BE2C (cell line): ENCODE data around the gene AFG1L.
A peak's percentile ranks its signal among the peaks of the same experiment; 100 is the strongest.

ENCODE experiments used
- DNase-seq: peaks from one replicate; pipeline ENCODE4 v3.0.0-alpha.2; 2020
- H3K27me3 ChIP-seq: fragments of 250-450 bp; sonication (Bioruptor Pico); 2 replicates; pipeline ENCODE4 v1.5.1; 2020; ENCODE audit warnings: mild to moderate bottlenecking
- H3K36me3 ChIP-seq: fragments of 250-450 bp; sonication (Bioruptor Pico); 2 replicates; pipeline ENCODE4 v1.5.1; 2020; ENCODE audit warnings: mild to moderate bottlenecking
- H3K4me1 ChIP-seq: fragments of 250-450 bp; sonication (Bioruptor Pico); 2 replicates; pipeline ENCODE4 v1.5.1; 2020
- H3K4me3 ChIP-seq: 2 replicates; pipeline ENCODE4 v1.5.1; 2011; ENCODE audit warnings: low read depth, low read length
- H3K9me3 ChIP-seq: fragments of 250-450 bp; sonication (Bioruptor Pico); 2 replicates; pipeline ENCODE4 v1.5.1; 2020
- CTCF ChIP-seq: IDR thresholded peaks from 2 replicates; pipeline ENCODE4 v1.5.1; 2012; ENCODE audit warnings: mild to moderate bottlenecking, low read depth, low read length

AFG1L gene

GRCh38 chr6:108565893-108566292 is 271.0 kb downstream of the AFG1L start:
- DNase-seq = no peak
- no peaks in the 10 kb centered on the region for H3K27me3 ChIP-seq
- no peak for TF ChIP-seq CTCF
- H3K4me3 ChIP-seq = no peak overlapping the region
- peaks cover 19% of the 10 kb centered on the region for H3K36me3 ChIP-seq
- H3K4me1 ChIP-seq = peaks cover 15% of the 10 kb centered on the region
- H3K9me3 ChIP-seq = no peaks in the 10 kb centered on the region

- Histone ChIP-seq H3K36me3 (peaks cover 24% of the 10 kb centered on the region), H3K4me3 (no peak overlapping the region), H3K4me1 (peaks cover 15% of the 10 kb centered on the region), H3K9me3 (no peaks in the 10 kb centered on the region), H3K27me3 (no peaks in the 10 kb centered on the region)
- no peak for TF ChIP-seq CTCF
- no peak for DNase-seq
Observed at GRCh38 chr6:108566406-108566805, 271.6 kb downstream of the AFG1L start.

GRCh38 chr6:108568101-108568500 is 273.2 kb downstream of the AFG1L start:
- peaks cover 33% of the 10 kb centered on the region for H3K36me3 ChIP-seq
- DNase-seq = no peak
- no peak for TF ChIP-seq CTCF
- no peaks in the 10 kb centered on the region for H3K27me3 ChIP-seq
- H3K4me3 ChIP-seq = no peak overlapping the region
- peaks cover 15% of the 10 kb centered on the region for H3K4me1 ChIP-seq
- H3K9me3 ChIP-seq = no peaks in the 10 kb centered on the region

- Histone ChIP-seq H3K9me3 (no peaks in the 10 kb centered on the region), H3K36me3 (peaks cover 33% of the 10 kb centered on the region), H3K4me3 (no peak overlapping the region), H3K27me3 (no peaks in the 10 kb centered on the region), H3K4me1 (peaks cover 15% of the 10 kb centered on the region)
- no peak for DNase-seq
- no peak for TF ChIP-seq CTCF
Observed at GRCh38 chr6:108568551-108569305, 273.9 kb downstream of the AFG1L start.

- no peak for TF ChIP-seq CTCF
- peaks cover 33% of the 10 kb centered on the region for H3K36me3 ChIP-seq
- H3K9me3 ChIP-seq = no peaks in the 10 kb centered on the region
- DNase-seq = no peak
- no peak overlapping the region for H3K4me3 ChIP-seq
- no peaks in the 10 kb centered on the region for H3K27me3 ChIP-seq
- peaks cover 21% of the 10 kb centered on the region for H3K4me1 ChIP-seq
Observed at GRCh38 chr6:108570517-108570916, 275.7 kb downstream of the AFG1L start.

- TF ChIP-seq CTCF = no peak
- no peaks in the 10 kb centered on the region for H3K27me3 ChIP-seq
- H3K36me3 ChIP-seq = peaks cover 21% of the 10 kb centered on the region
- no peak overlapping the region for H3K4me3 ChIP-seq
- H3K9me3 ChIP-seq = no peaks in the 10 kb centered on the region
- peaks cover 34% of the 10 kb centered on the region for H3K4me1 ChIP-seq
- peak; percentile 33 for DNase-seq
Observed at GRCh38 chr6:108574457-108575141, 279.7 kb downstream of the AFG1L start.
